KBM-7 (cell line): ENCODE measurements around the gene UROC1.

ENCODE experiments used
- DNase-seq: peaks from one replicate; pipeline ENCODE4 v3.0.0-alpha.2; 2015
- in situ Hi-C: fragments of 300-500 bp; cut with MboI; formaldehyde crosslinking; loops from 2 replicates; pipeline ENCODE4 v1.14.3; 2020; ENCODE audit warnings: low sequenced_read_pairs, low pct_unique_long_range_greater_than_20kb, mixed read lengths

Gene UROC1

DNA sequence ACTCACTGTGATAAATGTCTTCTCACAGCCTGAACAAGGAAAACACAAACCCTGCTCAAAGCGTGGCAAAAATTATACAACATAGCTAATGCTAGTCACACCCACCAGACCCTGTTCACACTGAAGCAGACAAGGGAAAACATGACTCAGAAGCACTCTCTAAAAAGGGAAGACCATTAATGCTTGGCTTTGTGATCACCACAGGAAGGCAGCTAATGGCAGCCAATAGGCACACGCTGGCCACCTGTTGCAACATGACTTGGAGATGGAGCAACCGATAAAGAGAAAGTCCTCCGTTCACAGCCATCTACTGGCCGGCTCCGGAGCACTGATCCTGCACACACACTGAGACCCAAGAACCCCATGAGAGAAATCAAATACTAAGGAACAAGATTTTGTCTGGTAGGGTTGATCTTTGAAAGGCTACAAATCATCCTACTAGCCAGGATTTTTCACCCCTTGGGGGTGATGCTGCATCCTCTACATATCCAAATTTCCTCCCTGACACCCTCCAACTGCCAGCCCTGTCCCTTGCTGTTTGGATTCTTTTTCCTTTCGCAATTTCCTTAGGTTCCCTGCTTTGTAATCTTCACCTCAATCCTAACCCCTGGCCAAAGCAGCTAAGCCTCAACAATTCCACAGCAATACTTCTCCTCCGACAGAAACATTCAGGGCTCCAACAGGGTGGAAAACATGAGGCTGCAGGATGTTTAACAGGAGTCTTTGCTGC lies 45.1 kb downstream of the UROC1 start:
- in situ Hi-C loops, result no loop called here
- peak; percentile 93 for DNase-seq

- in situ Hi-C loops, result no loop called here
- no peak for DNase-seq
Measured at GRCh38 chr3:126469479-126469878, 48.1 kb downstream of the UROC1 start.

- DNase-seq, result no peak
- in situ Hi-C loops, result no loop called here
Measured at GRCh38 chr3:126468028-126468891, 49.3 kb downstream of the UROC1 start.

DNA sequence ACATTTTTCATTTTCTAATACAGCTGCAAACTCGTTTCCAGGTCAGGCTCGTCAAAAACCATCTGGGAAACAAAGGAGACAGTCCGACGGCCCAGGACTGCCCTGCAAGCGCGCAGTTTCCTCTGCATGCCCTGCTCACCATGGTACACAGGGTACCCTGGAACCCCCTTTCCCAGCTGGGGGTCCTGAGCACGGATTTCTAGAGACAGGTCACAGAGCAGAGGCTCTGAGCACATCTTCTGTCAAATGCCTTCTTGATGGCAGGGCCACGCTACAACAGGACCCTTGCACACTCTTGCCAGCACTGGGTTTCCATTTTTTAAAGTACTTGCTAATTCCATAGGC lies 50.0 kb downstream of the UROC1 start:
- DNase-seq, result no peak
- in situ Hi-C loops, result no loop called here

DNA sequence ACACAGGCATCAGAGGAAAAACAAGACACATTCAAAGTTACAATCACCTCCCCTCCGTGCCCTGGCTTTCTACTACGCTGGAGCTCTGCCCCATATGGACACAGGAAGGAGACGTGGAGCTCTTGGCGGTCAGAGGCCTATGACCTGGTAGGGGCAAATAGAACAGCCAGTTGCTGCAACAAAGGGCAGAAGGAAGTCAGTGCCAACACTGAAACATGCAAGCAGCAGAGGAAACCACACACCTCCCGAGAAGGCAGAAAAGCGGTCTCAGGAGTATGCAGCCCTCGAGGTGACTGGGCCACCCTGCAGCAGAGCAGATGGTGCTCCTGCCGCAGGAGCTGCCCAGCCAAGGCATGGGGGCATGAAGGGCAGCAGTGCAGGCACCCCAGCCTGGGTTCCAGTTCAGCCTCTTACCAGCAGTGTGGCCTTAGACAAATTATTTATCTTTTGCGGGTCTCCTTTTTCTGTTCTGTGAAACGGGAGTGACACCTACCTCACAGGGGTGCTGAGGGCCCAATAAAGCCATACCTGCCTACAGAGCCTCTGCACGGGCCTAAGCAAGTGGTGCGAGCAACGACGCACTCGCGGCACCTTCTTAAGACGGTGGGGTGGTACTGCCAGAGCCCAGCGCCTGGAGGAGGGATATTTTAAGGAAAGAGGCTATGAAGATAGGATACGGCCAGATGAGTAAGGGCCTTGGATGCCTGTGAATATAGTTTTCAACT lies 50.5 kb downstream of the UROC1 start:
- DNase-seq, result no peak
- in situ Hi-C loops, result no loop called here

DNA sequence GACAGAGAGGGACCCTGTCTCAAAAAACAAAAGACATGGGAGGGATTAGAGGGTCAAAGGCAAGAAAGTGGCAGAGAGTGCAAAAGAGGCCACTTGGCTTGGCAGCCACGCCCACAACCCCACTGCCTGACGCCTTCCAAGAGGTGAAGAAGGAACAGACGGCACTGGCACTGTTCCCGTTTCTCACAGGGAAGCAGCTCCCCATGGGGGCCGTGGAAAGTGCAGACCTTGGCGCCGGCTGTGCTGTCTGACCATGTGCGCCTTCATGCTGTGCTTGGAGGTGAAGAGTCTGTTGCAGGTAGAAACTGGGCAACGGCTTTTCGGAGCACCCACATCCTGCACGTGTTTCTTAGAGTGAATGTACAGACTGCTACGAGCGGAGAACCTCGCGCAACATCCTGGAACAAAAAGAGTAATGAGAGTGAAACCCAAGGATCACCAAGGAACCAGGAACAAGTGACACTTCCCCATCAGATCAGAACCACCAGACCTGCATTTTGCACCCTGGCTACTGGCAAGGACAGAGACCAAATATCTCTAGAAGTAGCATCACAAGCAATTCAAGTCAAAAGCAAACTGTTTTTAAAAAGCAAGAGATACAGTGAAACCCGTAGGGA lies 51.5 kb downstream of the UROC1 start:
- no peak for DNase-seq
- in situ Hi-C loops, result no loop called here

DNA sequence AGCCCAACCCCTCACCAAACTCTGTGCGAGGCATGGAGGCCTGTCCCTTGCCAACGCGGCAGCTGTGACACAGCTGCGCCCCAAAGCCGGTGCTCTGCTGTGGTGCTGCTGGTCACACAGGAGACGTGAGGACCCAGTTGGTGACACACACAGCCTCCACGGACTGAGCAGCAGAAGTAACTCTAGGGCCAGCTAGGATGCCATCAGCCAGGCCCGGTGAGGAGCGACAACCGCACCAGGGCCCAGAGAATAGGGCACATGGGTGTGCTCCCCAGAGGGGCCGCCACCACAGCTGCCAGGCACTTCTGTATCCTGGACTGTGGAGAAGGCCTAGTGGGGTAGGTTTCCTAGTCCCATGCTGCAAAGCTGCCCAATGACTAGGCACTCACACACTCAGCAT lies 52.6 kb downstream of the UROC1 start:
- in situ Hi-C loops, result no loop called here
- no peak for DNase-seq

DNA sequence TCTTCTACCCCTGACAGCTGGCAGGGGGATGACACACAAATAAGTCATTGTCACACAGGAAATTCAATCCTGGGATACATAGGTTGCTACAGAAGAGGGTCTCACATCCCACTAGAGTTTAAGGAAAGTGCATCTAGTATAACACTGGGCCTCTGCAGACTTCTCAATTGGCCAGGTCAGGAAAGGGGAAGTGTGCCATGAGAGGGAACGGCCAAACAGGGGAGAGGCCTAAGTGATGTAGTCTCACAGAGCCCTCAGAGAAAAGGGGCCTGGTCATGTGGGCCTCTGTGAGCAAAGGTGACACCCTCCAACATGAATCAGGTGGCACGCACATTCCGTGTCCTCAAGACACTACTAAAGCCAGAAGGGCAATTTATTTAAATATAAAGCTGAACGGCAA lies 53.1 kb downstream of the UROC1 start:
- in situ Hi-C loops, result no loop called here
- DNase-seq, result peak; percentile 16

- in situ Hi-C loops, result no loop called here
- DNase-seq, result no peak
Measured at GRCh38 chr3:126464093-126464492, 53.5 kb downstream of the UROC1 start.

DNA sequence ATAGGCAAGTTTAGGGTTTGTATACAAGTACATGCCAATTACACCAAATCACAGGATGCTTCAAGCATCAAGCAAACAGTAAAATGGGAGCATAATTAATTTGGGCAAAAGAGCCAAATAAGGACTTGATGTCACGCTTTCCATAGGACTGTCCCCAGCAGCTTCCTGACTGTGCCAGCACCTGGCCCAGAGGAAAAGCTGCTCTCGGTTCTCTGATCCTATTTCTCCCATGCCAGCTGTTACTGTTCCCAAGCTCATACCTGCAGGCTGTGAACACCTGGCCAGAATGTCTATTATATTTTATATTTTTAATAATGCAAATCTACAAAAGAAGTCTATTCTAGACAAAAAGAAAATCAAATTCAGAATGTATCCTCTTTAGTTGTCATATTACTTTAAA lies 54.1 kb downstream of the UROC1 start:
- in situ Hi-C loops, result no loop called here
- no peak for DNase-seq

DNA sequence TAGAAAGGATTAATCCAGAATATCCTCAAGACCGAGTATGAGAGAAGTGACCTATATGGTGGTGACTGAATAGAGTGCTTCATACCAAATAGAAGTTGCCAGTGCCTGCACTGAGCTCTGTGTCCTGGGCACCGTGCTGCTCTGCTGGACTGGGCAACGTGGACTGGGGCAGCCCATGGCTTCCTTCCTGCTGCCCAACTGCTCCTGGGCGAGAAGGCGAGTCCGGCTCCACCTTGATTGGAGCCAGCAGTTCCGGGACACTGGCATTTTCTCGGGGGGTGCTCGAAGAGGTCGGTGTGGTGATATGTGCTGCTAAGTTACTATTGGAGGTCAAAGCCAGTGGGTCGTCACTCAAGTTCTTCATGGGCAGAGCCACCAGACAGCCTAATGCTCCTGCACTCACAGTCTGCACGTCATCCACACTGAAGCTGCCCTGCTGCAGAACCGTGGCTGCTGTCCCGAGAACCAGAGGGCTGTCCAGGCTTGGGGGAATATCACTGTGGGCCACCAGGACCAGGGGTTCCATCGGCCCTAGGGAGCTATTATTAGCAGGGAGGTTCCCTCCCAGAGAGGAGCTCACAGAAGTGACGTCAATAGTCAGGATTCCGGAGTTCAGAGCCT lies 56.0 kb downstream of the UROC1 start:
- no peak for DNase-seq
- in situ Hi-C loops, result no loop called here

GRCh38 chr3:126460381-126460780 lies 57.2 kb downstream of the UROC1 start:
- no peak for DNase-seq
- in situ Hi-C loops, result no loop called here

GRCh38 chr3:126459763-126460127 lies 57.8 kb downstream of the UROC1 start:
- in situ Hi-C loops, result no loop called here
- no peak for DNase-seq

DNA sequence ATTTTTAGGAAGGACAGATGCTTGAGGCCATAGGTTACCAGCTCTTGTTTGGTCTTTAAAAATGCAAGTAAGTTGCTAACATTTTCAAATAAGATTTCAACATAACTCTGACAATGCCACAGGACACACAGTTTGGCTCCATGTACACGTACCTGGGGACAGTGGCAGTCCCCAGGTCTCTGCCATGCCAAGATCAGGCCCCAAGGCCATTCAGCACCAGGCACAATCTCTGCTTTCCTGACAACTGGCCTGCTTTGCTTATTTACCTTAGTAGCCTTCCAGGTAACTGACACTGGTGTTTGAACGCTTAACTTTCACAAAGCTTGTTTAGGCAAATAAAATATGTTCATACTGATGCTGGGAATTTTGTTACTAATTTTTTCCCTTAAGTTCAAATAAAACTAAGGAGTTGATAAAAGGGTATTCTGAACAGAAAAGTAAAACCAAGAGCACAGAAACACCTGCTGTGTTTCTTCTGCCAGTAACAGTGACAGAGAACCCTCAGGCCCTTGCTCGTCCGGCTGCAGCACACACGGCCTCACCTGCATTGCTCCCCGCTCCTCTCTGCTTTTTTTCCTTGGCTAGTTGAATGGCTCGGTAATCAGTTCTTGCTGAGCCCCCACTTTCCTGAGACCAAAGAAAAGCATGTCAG lies 58.3 kb downstream of the UROC1 start:
- DNase-seq, result no peak
- in situ Hi-C loops, result no loop called here

- in situ Hi-C loops, result no loop called here
- DNase-seq, result no peak
Measured at GRCh38 chr3:126456766-126457388, 60.7 kb downstream of the UROC1 start.

DNA sequence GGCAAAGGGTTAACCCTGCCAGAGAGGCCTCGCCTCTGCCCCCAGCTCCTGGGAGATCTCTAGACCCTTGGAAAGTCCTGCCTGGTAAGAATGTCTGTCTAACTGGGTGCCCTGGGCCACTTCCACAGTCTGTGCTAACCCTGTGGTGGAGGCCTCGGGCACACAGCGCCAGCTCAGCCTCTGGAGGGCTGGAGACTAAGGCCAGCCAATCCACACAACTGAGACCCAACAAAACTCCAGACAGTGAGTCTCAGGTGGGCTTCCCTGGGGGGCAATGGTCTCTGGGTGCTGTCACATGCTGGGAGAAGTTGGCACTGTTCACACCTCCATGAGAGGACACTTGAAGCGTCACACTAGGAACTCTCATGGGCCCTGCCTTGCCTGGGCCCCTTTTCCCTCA lies 61.4 kb downstream of the UROC1 start:
- DNase-seq, result no peak
- in situ Hi-C loops, result no loop called here

DNA sequence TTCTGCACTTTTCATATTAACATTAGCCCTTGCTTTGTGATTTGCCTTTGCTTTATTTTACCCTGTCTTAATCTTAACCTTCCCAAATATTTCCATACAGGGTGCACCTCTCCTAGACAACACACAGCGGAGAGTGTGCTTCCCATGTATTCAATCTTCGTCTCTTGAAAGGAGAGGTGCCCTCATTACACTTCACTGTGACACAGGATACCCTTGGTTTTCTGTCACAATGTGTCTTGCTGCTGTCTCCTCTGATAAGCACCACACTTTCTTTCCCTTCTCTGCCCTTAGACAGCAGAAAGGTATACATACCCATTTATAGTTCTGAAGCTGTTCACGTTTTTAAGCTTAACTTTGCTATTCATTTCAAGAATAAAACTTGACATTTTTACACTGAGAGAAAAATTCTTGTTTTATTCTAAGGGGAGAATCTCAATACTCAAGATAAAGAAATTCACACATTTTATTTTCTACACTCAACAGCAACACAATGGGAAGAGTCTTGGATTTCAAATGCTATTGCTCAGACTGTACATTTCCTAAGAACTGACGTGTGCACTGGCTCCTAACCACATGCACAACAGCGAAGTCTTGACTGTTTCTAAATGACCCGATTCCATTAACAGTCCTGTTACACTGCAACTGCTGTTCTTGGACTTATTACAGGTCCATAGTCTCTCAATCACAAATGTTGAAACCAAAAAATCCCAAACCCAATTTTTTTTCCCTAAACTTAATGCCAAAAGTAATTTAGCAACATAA lies 63.0 kb downstream of the UROC1 start:
- in situ Hi-C loops, result no loop called here
- DNase-seq, result no peak

DNA sequence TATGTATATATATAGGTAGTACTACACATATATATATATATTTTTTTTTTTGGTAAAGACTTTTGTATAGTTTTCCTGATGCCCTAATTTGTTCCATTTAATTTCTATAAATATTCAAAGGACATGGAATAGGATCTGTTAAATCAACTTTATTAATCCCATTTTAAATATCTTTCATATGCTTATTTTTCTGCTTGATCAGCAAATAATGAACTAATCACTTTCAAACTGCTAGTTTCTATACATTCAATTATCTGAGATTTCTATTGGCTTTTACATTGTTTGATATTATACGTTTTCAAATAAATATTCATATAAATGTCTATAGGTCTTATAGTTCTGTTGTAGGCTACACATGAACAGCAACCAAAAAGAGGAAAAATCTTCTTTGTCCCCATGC lies 63.5 kb downstream of the UROC1 start:
- in situ Hi-C loops, result no loop called here
- no peak for DNase-seq
